Transverse colon (tissue), 3 donors: ENCODE results near the gene CELSR1.

ENCODE experiments used
- EP300 ChIP-seq: sonication (generic); formaldehyde crosslinking; IDR thresholded peaks from one replicate; pipeline ENCODE4 v1.6.1; 2017; ENCODE audit warnings: antibody characterized with exemption, low read depth
- TF ChIP-seq, protein P1 (sequence below), 5 experiments: fragments of 200-600 bp in 3 of 5; fragments of 450-650 bp in 2 of 5; sonication (generic) in 3 of 5; IDR thresholded peaks; 1 replicate in 2 of 5; 2 replicates in 3 of 5; pipeline ENCODE4 v1.5.1; 2016 to 2017; ENCODE audit warnings: antibody characterized with exemption in 5 of 5, inconsistent platforms in 3 of 5, mild to moderate bottlenecking in 2 of 5, moderate library complexity in 1 of 5

DNA sequence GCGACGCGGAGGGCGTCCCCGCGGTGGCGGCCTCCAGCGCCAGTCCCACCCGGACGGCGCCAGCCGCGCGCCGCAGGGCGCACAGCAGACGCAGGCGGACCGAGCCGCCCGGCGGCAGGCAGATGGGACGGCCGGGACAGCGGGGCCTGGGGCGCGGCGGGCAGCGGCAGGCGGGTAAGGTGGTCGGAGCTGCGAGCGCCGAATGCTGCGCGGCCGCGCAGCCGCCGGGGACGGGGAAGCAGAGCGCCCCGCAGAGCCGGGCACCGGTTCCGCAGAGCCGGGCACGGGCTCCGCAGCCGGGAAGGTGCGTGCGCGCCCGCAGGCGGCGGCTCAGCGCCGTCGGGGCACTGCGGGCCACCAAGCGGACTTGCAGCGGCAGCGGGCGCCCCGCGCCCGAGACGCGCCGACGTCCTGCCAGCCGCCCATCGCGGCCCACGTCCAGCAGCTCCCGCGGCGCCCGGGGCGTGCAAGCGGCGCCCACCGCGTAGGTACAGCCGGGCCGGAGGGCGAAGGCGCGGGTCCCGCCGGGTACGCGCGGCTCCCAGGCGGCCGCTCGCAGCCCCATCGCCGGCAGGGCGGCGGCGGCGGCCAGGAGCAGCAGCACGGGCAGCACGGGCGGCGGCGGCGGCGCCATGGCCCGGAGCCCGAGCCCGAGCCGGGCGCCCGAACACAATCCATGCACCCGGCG is 739 bp downstream of the CELSR1 start:
- TF ChIP-seq, protein P1, sequence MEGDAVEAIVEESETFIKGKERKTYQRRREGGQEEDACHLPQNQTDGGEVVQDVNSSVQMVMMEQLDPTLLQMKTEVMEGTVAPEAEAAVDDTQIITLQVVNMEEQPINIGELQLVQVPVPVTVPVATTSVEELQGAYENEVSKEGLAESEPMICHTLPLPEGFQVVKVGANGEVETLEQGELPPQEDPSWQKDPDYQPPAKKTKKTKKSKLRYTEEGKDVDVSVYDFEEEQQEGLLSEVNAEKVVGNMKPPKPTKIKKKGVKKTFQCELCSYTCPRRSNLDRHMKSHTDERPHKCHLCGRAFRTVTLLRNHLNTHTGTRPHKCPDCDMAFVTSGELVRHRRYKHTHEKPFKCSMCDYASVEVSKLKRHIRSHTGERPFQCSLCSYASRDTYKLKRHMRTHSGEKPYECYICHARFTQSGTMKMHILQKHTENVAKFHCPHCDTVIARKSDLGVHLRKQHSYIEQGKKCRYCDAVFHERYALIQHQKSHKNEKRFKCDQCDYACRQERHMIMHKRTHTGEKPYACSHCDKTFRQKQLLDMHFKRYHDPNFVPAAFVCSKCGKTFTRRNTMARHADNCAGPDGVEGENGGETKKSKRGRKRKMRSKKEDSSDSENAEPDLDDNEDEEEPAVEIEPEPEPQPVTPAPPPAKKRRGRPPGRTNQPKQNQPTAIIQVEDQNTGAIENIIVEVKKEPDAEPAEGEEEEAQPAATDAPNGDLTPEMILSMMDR (IDR thresholded peaks at IDR 0.05) = no peak
- no peak for TF ChIP-seq EP300
